C4-2B (cell line): ENCODE measurements around the gene POGZ.

ENCODE experiments used
- ZFX ChIP-seq: fragments of 450-650 bp; IDR thresholded peaks from 2 replicates; pipeline ENCODE4 v1.6.1; 2017
- TF ChIP-seq, protein P1 (sequence below): fragments of 450-650 bp; conservative IDR thresholded peaks from 2 replicates; pipeline ENCODE4 v1.5.1; 2017; ENCODE audit warnings: mild to moderate bottlenecking

DNA sequence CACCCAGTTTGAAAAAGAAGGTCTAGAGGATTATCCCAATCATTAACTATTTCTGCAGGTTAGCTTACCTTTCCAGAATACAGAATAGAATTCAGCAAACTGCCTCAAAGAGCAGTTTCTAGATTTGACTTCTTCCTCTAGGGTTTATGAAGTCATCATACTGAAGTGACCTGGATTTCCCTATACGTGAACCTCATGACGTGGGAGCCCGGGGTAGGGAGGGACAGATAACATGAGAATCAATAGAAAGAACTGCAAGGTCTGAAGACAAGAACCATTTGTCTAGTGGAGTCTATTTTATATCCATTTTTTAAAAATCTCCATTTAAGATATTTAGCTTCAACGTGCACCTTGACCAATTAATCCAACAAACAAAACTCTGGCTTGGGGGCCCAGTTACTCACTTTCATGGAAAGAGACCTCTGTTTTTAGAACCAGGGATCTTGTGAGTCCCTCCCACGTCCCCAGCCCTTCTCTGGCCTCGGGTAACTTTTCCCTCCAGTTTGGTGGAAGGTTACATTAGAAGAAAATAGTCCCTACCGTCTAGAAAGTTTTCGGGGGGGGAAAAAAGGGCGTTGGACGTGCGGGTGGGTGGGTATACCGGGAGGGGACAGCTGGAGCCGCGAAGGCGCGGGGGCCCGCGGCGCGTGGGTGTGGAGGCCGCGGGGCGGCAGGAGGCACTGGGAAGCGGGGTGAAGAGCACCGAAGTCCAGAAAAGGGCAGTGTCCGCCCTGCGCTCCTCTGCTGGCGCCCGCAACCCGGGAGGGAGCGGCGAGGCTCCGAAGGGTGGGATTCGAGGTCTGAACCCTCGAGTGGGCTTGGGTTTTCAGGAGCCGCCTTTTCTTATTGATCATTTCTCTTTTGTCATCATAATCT lies 13.8 kb upstream of the POGZ start:
- TF ChIP-seq, protein P1, sequence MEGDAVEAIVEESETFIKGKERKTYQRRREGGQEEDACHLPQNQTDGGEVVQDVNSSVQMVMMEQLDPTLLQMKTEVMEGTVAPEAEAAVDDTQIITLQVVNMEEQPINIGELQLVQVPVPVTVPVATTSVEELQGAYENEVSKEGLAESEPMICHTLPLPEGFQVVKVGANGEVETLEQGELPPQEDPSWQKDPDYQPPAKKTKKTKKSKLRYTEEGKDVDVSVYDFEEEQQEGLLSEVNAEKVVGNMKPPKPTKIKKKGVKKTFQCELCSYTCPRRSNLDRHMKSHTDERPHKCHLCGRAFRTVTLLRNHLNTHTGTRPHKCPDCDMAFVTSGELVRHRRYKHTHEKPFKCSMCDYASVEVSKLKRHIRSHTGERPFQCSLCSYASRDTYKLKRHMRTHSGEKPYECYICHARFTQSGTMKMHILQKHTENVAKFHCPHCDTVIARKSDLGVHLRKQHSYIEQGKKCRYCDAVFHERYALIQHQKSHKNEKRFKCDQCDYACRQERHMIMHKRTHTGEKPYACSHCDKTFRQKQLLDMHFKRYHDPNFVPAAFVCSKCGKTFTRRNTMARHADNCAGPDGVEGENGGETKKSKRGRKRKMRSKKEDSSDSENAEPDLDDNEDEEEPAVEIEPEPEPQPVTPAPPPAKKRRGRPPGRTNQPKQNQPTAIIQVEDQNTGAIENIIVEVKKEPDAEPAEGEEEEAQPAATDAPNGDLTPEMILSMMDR: no peak
- TF ChIP-seq ZFX: no peak
